GM23338 (cell line): ENCODE results near the gene PRLHR. TPM values are rescaled to one million over a fixed set of nuclear protein-coding genes. Genes with fewer than 3 reads are reported as not detected.

Source experiments
- ATAC-seq: fragments of 200-7000 bp; cut with Tn5 transposase; 3 replicates; pipeline ENCODE4 v1.9.1; 2020
- DNase-seq: peaks from one replicate; pipeline ENCODE4 v3.0.0-alpha.2; 2015; ENCODE audit warnings: low spot score
- H2AFZ ChIP-seq: fragments of 200-600 bp; sonication (generic); 2 replicates; pipeline ENCODE4 v1.8.0; 2016; ENCODE audit warnings: antibody characterized with exemption, mild to moderate bottlenecking, moderate library complexity
- H3F3A ChIP-seq: fragments of 200-600 bp; sonication (generic); replicated peaks from 2 replicates; pipeline ENCODE4 v1.8.0; 2017; ENCODE audit warnings: antibody characterized with exemption, mixed run types, low read depth
- H3K27ac ChIP-seq: fragments of 200-600 bp; sonication (generic); 2 replicates; pipeline ENCODE4 v1.6.1; 2016; ENCODE audit warnings: low read depth
- H3K27me3 ChIP-seq: fragments of 200-600 bp; sonication (generic); 2 replicates; pipeline ENCODE4 v1.8.0; 2016; ENCODE audit warnings: mild to moderate bottlenecking, mixed run types, moderate library complexity; ENCODE audit not compliant: insufficient read depth
- H3K36me3 ChIP-seq: fragments of 200-600 bp; sonication (generic); 2 replicates; pipeline ENCODE4 v1.8.0; 2016; ENCODE audit warnings: mild to moderate bottlenecking; ENCODE audit not compliant: insufficient read depth
- H3K4me1 ChIP-seq: fragments of 200-600 bp; sonication (generic); 2 replicates; pipeline ENCODE4 v1.8.0; 2016; ENCODE audit warnings: mild to moderate bottlenecking, moderate library complexity; ENCODE audit not compliant: insufficient read depth
- H3K4me2 ChIP-seq: fragments of 200-600 bp; sonication (generic); 2 replicates; pipeline ENCODE4 v1.7.1; 2017; ENCODE audit warnings: mixed run types
- H3K4me3 ChIP-seq: fragments of 200-600 bp; sonication (generic); 2 replicates; pipeline ENCODE4 v1.6.1; 2016; ENCODE audit warnings: mixed run types
- H3K79me2 ChIP-seq: fragments of 200-600 bp; sonication (generic); replicated peaks from 2 replicates; pipeline ENCODE4 v1.8.0; 2017; ENCODE audit warnings: mild to moderate bottlenecking; ENCODE audit not compliant: insufficient read depth
- H3K9me2 ChIP-seq: fragments of 200-600 bp; sonication (generic); 2 replicates; pipeline ENCODE4 v1.8.0; 2017; ENCODE audit not compliant: insufficient read depth
- H4K20me1 ChIP-seq: fragments of 200-600 bp; sonication (generic); replicated peaks from 2 replicates; pipeline ENCODE4 v1.8.0; 2017; ENCODE audit warnings: mild to moderate bottlenecking; ENCODE audit not compliant: insufficient read depth
- H3K27ac Mint-ChIP-seq: 2 replicates; pipeline ENCODE4 v1.8.0; 2020; ENCODE audit warnings: inconsistent platforms, mild to moderate bottlenecking, moderate library complexity, mixed read lengths
- H3K27me3 Mint-ChIP-seq: 3 replicates; pipeline ENCODE4 v1.8.0; 2022; ENCODE audit warnings: low read depth, mild to moderate bottlenecking, moderate library complexity, mixed read lengths, inconsistent platforms; ENCODE audit not compliant: insufficient read depth, poor library complexity
- H3K36me3 Mint-ChIP-seq: 3 replicates; pipeline ENCODE4 v1.8.0; 2021; ENCODE audit warnings: low read depth, mild to moderate bottlenecking, inconsistent platforms, moderate library complexity, mixed read lengths
- H3K4me1 Mint-ChIP-seq: 3 replicates; pipeline ENCODE4 v1.8.0; 2020; ENCODE audit warnings: mild to moderate bottlenecking, inconsistent platforms, mixed read lengths
- H3K4me3 Mint-ChIP-seq: 3 replicates; pipeline ENCODE4 v1.8.0; 2021; ENCODE audit warnings: moderate library complexity, mild to moderate bottlenecking, inconsistent platforms, mixed read lengths
- H3K9me3 Mint-ChIP-seq: 3 replicates; pipeline ENCODE4 v1.8.0; 2020; ENCODE audit warnings: moderate library complexity, mild to moderate bottlenecking, inconsistent platforms, mixed read lengths
- CREB1 ChIP-seq: fragments of 250-450 bp; sonication (Bioruptor Pico); IDR thresholded peaks from 2 replicates; pipeline ENCODE4 v1.5.0; 2020; ENCODE audit warnings: low read depth, mild to moderate bottlenecking, moderate library complexity
- CTCF ChIP-seq, 2 experiments: fragments of 200-600 bp in 1 of 2; sonication (generic) in 1 of 2; conservative IDR thresholded peaks; 2 replicates each; pipeline versions ENCODE4 v1.5.1 to v1.6.1; 2016 to 2017; ENCODE audit warnings: antibody characterized with exemption in 2 of 2, low read depth in 2 of 2, mild to moderate bottlenecking in 2 of 2, moderate library complexity in 1 of 2
- EZH2 ChIP-seq: fragments of 200-600 bp; sonication (generic); IDR thresholded peaks from one replicate; pipeline ENCODE4 v1.8.0; 2017; ENCODE audit warnings: antibody characterized with exemption, mild to moderate bottlenecking, low read depth; ENCODE audit not compliant: unreplicated experiment
- EZH2phosphoT487 ChIP-seq: fragments of 200-600 bp; sonication (generic); IDR thresholded peaks from one replicate; pipeline ENCODE4 v1.8.1; 2018; ENCODE audit warnings: antibody characterized with exemption; ENCODE audit not compliant: unreplicated experiment
- JUNB ChIP-seq: IDR thresholded peaks from one replicate; pipeline ENCODE4 v1.6.1; 2016; ENCODE audit warnings: antibody characterized with exemption; ENCODE audit not compliant: unreplicated experiment
- NANOG ChIP-seq: IDR thresholded peaks from 2 replicates; pipeline ENCODE4 v1.6.1; 2016; ENCODE audit warnings: antibody characterized with exemption, borderline replicate concordance
- POLR2AphosphoS5 ChIP-seq: IDR thresholded peaks from 2 replicates; pipeline ENCODE4 v1.6.1; 2016; ENCODE audit warnings: antibody characterized with exemption, low read depth
- REST ChIP-seq: IDR thresholded peaks from one replicate; pipeline ENCODE4 v1.6.1; 2018; ENCODE audit warnings: antibody characterized with exemption; ENCODE audit not compliant: unreplicated experiment
- STAT1 ChIP-seq: IDR thresholded peaks from one replicate; pipeline ENCODE4 v1.6.1; 2016; ENCODE audit warnings: antibody characterized with exemption; ENCODE audit not compliant: unreplicated experiment
- ZNF114 ChIP-seq: fragments of 250-450 bp; sonication (Bioruptor Pico); IDR thresholded peaks from 2 replicates; pipeline ENCODE4 v1.5.0; 2020; ENCODE audit warnings: mild to moderate bottlenecking, moderate library complexity
- ZNF331 ChIP-seq: fragments of 250-450 bp; sonication (Bioruptor Pico); IDR thresholded peaks from 2 replicates; pipeline ENCODE4 v1.5.0; 2020; ENCODE audit warnings: low read depth, mild to moderate bottlenecking, moderate library complexity
- ZNF462 ChIP-seq: fragments of 250-450 bp; sonication (Bioruptor Pico); IDR thresholded peaks from 2 replicates; pipeline ENCODE4 v1.5.0; 2020; ENCODE audit warnings: mild to moderate bottlenecking, moderate library complexity
- polyA plus RNA-seq: library from polyadenylated mRNA; unstranded; fragments of >200 nt; fragmentation: Nextera tagmentation; extraction: Ambion mirVana; gene quantifications from 2 replicates; pipeline ENCODE4 v1.2.1, GENCODE V29; 2016
- total RNA-seq: library from RNA; depleted of rRNA; stranded (reverse); fragments of >200 nt; shearing (Covaris generic); gene quantifications from 2 replicates; pipeline ENCODE4 v1.2.3, GENCODE V29; 2014
- TF ChIP-seq, protein P1 (sequence below): IDR thresholded peaks from 2 replicates; pipeline ENCODE4 v1.6.1; 2016; ENCODE audit warnings: antibody characterized with exemption

The PRLHR gene
- total and polyA plus RNA-seq, 2 experiments from 2014 or later = 0.24 TPM; not detected in 1

DNA sequence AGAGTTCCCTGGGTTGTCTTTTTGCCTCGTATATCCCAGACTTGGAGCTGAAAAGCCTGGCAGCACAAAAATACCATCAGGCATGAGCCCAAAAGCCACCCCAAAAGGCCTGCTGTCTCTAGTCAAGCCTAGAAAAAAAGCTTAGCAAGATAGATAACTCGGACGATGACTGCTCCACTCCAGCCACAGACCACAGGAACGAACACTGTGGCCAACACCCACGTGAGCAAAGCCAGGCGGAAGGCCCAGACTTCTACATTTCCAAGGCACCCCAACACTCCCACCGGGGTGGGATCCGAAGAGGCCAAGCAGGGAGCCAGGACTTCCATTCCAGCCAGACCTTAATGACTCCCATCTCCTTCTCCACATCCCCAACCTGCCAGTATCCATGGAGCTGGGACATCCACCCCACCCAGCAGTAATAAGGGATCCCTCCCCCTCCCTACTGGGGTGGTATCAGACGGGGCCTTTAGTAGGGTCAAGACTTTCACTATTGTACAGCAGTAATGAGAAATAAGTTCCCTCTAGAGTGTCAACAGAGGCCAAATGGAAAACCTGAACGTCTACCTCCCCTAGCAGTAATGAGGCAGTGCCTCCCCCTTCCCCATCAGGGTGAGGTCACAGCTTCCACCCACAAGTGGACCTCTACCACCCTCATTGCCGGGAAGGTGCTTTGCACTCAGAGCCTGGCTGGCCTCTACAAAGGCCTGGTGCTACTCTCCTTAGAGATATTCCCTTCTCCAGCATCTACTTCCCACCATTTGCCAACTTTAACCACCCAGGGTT lies 23.0 kb downstream of the PRLHR start:
- Histone ChIP-seq H2AFZ (no peak overlapping the region), H3K4me2 (no peak overlapping the region), H3F3A (no peaks in the 10 kb centered on the region), H4K20me1 (no peaks in the 10 kb centered on the region), H3K4me1 (no peaks in the 10 kb centered on the region), H3K27me3 (no peaks in the 10 kb centered on the region), H3K36me3 (no peaks in the 10 kb centered on the region), H3K9me2 (no peaks in the 10 kb centered on the region), H3K27ac (no peak overlapping the region), H3K4me3 (no peak overlapping the region), H3K79me2 (no peaks in the 10 kb centered on the region)
- DNase-seq (no peak), ATAC-seq (no peak)
- no peaks in the 10 kb centered on the region for H3K9me3 Mint-ChIP-seq
- peaks cover 12% of the 10 kb centered on the region for H3K27me3 Mint-ChIP-seq
- H3K27ac Mint-ChIP-seq = no peak overlapping the region
- H3K36me3 Mint-ChIP-seq = no peaks in the 10 kb centered on the region
- no peak overlapping the region for H3K4me3 Mint-ChIP-seq
- H3K4me1 Mint-ChIP-seq = peaks cover 3% of the 10 kb centered on the region; the same call in 1 of the 3 replicates
- TF ChIP-seq REST = no peak
- no peak for TF ChIP-seq ZNF462 (CRISPR knock-in tag)
- no peak for TF ChIP-seq EZH2phosphoT487
- TF ChIP-seq ZNF331 (CRISPR knock-in tag) = no peak
- TF ChIP-seq JUNB = no peak
- no peak for TF ChIP-seq CTCF (conservative IDR thresholded peaks at IDR 0.05; ENCODE audit: low read depth in 2 of 2)
- TF ChIP-seq, protein P1, sequence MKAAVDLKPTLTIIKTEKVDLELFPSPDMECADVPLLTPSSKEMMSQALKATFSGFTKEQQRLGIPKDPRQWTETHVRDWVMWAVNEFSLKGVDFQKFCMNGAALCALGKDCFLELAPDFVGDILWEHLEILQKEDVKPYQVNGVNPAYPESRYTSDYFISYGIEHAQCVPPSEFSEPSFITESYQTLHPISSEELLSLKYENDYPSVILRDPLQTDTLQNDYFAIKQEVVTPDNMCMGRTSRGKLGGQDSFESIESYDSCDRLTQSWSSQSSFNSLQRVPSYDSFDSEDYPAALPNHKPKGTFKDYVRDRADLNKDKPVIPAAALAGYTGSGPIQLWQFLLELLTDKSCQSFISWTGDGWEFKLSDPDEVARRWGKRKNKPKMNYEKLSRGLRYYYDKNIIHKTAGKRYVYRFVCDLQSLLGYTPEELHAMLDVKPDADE = no peak
- TF ChIP-seq ZNF114 (CRISPR knock-in tag) = no peak
- no peak for TF ChIP-seq POLR2AphosphoS5
- no peak for TF ChIP-seq EZH2
- no peak for TF ChIP-seq CREB1 (CRISPR knock-in tag)
- no peak for TF ChIP-seq STAT1
- no peak for TF ChIP-seq NANOG
